Left ventricle myocardium inferior (tissue), 1 donor: ENCODE results near the gene GNG5. TPM values are rescaled to one million over a fixed set of nuclear protein-coding genes. Genes with fewer than 3 reads are reported as not detected.
"Not testable (repeated sequence)": the region's sequence is repeated elsewhere in the genome, so short reads cannot be mapped to it uniquely, and the experiment has no call there.

Experiments
- DNase-seq: peaks from one replicate; pipeline ENCODE4 v3.0.0-alpha.2; 2020
- H3K27ac ChIP-seq: fragments of 200-600 bp; replicated peaks from 2 replicates; pipeline ENCODE4 v1.8.0; 2021
- H3K27me3 ChIP-seq: fragments of 200-600 bp; 2 replicates; pipeline ENCODE4 v1.8.0; 2021; ENCODE audit warnings: low read depth
- H3K36me3 ChIP-seq: fragments of 200-600 bp; 2 replicates; pipeline ENCODE4 v1.8.0; 2021
- H3K4me1 ChIP-seq: fragments of 200-600 bp; 2 replicates; pipeline ENCODE4 v1.8.0; 2021
- H3K4me3 ChIP-seq: fragments of 200-600 bp; 2 replicates; pipeline ENCODE4 v1.8.0; 2021; ENCODE audit warnings: mild to moderate bottlenecking, moderate library complexity
- H3K9me3 ChIP-seq: fragments of 200-600 bp; replicated peaks from 2 replicates; pipeline ENCODE4 v1.8.0; 2021
- intact Hi-C: fragments of 100-400 bp; cut with micrococcal nuclease; formaldehyde crosslinking; loops from one replicate; pipeline ENCODE4 v1.11.0; 2022
- total RNA-seq: library from RNA; stranded (reverse); fragmentation: NEBNext Ultra II Directional; extraction: Animal tissue kit (Norgen Biotek cat#: 25700); gene quantifications from one replicate; pipeline ENCODE4 v1.2.1, GENCODE V29; 2021
- TF ChIP-seq, protein P1 (sequence below): fragments of 200-600 bp; IDR thresholded peaks from 2 replicates; pipeline ENCODE4 v1.8.0; 2021; ENCODE audit warnings: antibody characterized with exemption, mild to moderate bottlenecking, borderline replicate concordance
- donor health status: DM: no; HTN: yes; CAD: no; lungs with severe emphysema.

The GNG5 gene
- total RNA-seq, 1 donor from 2014 or later: 170 TPM

DNA sequence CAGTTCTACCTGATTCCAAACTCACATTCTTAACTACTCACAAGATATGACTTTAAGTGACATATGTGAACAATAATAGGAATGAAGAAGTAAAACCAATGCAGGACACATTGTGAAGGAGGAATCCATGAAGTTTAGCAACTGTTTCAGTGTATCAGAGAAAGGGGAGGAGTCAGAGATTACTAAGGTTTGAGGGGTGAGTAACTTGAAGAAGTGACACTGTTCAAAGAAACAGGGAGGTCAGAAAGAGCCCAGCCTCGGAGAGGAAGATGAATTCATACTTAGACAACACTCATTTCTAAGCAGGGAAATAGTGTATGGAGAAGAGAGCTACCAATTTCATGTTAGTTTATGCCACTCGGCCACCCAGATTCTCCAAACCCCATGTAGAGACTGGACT, 55.5 kb downstream of the GNG5 start:
- H3K4me3 ChIP-seq: no peak overlapping the region
- H3K36me3 ChIP-seq: no peaks in the 10 kb centered on the region
- TF ChIP-seq, protein P1, sequence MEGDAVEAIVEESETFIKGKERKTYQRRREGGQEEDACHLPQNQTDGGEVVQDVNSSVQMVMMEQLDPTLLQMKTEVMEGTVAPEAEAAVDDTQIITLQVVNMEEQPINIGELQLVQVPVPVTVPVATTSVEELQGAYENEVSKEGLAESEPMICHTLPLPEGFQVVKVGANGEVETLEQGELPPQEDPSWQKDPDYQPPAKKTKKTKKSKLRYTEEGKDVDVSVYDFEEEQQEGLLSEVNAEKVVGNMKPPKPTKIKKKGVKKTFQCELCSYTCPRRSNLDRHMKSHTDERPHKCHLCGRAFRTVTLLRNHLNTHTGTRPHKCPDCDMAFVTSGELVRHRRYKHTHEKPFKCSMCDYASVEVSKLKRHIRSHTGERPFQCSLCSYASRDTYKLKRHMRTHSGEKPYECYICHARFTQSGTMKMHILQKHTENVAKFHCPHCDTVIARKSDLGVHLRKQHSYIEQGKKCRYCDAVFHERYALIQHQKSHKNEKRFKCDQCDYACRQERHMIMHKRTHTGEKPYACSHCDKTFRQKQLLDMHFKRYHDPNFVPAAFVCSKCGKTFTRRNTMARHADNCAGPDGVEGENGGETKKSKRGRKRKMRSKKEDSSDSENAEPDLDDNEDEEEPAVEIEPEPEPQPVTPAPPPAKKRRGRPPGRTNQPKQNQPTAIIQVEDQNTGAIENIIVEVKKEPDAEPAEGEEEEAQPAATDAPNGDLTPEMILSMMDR: no peak
- peaks cover 31% of the 10 kb centered on the region for H3K27me3 ChIP-seq
- no peak overlapping the region for H3K27ac ChIP-seq
- H3K4me1 ChIP-seq: no peaks in the 10 kb centered on the region
- no peak for DNase-seq
- intact Hi-C loops: no loop called here
- peaks cover 3% of the 10 kb centered on the region for H3K9me3 ChIP-seq

DNA sequence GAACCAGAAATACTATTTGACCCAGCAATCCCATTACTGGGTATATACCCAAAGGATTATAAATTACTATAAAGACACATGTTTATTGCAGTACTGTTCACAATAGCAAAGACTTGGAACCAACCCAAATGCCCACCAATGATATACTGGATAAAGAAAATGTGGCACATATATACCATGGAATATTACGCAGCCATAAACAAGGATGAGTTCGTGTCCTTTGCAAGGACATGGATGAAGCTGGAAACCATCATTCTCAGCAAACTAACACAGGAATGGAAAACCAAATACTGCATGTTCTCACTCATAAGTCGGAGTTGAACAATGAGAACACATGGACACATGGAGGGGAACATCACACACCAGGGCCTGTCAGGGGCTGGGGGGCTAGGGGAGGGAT, 57.7 kb downstream of the GNG5 start:
- not testable (repeated sequence) for H3K36me3 ChIP-seq, H3K4me1 ChIP-seq, DNase-seq, H3K27ac ChIP-seq, H3K9me3 ChIP-seq, H3K4me3 ChIP-seq
- peaks cover 20% of the 10 kb centered on the region for H3K27me3 ChIP-seq
- intact Hi-C loops: loop anchor here (10.0 kb wide), 1 partner anchor 156 kb away; no protein-coding TSS in a partner anchor

Other genes starting within 250 kb of the GNG5 start
- gene SAMD13, start 204.9 kb downstream of the GNG5 start, total RNA-seq: 2.0 TPM
- not detected for gene DNASE2B, start 108.1 kb downstream of the GNG5 start, total RNA-seq
- 34.9 TPM for gene RPF1, start 27.3 kb downstream of the GNG5 start, total RNA-seq
- 0.66 TPM for gene SPATA1, start 195 bp downstream of the GNG5 start, total RNA-seq
- 6.2 TPM for gene CTBS, start 67.9 kb upstream of the GNG5 start, total RNA-seq
- gene SSX2IP, start 183.9 kb upstream of the GNG5 start, total RNA-seq: 11.9 TPM